Calu3 (cell line): ENCODE measurements around the gene NDE1. TPM values are rescaled to one million over a fixed set of nuclear protein-coding genes. Genes with fewer than 3 reads are reported as not detected.
"Not testable (repeated sequence)": the region's sequence is repeated elsewhere in the genome, so short reads cannot be mapped to it uniquely, and the experiment has no call there.

Experiments
- BruUV-seq: library from RNA; stranded (reverse); fragments of 400-500 nt; replicated peaks from 2 replicates; lab custom pipeline; 2021; lab: Mats Ljungman, UMichigan
- CTCF ChIA-PET: fragments of 300-600 bp; sonication (Branson Sonifier 250); formaldehyde crosslinking; loops from one replicate; lab custom pipeline; 2022; ENCODE audit warnings: antibody characterized with exemption; lab: Charles Lee
- DNase-seq: peaks from one replicate; pipeline ENCODE4 v3.0.0; 2022
- H3K27ac Mint-ChIP-seq: one replicate; pipeline ENCODE4 v1.8.0; 2022; ENCODE audit warnings: mixed read lengths; ENCODE audit not compliant: unreplicated experiment
- H3K27me3 Mint-ChIP-seq: one replicate; pipeline ENCODE4 v1.8.0; 2022; ENCODE audit warnings: mixed read lengths; ENCODE audit not compliant: unreplicated experiment
- H3K36me3 Mint-ChIP-seq: one replicate; pipeline ENCODE4 v1.8.0; 2022; ENCODE audit warnings: mild to moderate bottlenecking, moderate library complexity, mixed read lengths; ENCODE audit not compliant: insufficient read depth, unreplicated experiment
- H3K4me1 Mint-ChIP-seq: one replicate; pipeline ENCODE4 v1.8.0; 2022; ENCODE audit warnings: mild to moderate bottlenecking, low read depth, mixed read lengths; ENCODE audit not compliant: unreplicated experiment
- H3K4me3 Mint-ChIP-seq: one replicate; pipeline ENCODE4 v1.8.0; 2022; ENCODE audit warnings: mild to moderate bottlenecking, low read depth, moderate library complexity, mixed read lengths; ENCODE audit not compliant: unreplicated experiment
- H3K9me3 Mint-ChIP-seq: one replicate; pipeline ENCODE4 v1.8.0; 2022; ENCODE audit warnings: low read depth, mixed read lengths; ENCODE audit not compliant: unreplicated experiment
- intact Hi-C: fragments of 100-400 bp; cut with micrococcal nuclease; formaldehyde crosslinking; loops from one replicate; pipeline ENCODE4 v1.10.0; 2022; ENCODE audit not compliant: unreplicated experiment
- total RNA-seq: library from RNA; stranded (reverse); gene quantifications from 2 replicates; pipeline ENCODE4 v1.2.3, GENCODE V29; 2022
- TF ChIP-seq, protein P1 (sequence below): fragments of 200-600 bp; IDR thresholded peaks from one replicate; pipeline ENCODE4 v1.8.0; 2022; ENCODE audit warnings: antibody characterized with exemption; ENCODE audit not compliant: unreplicated experiment

NDE1 gene
- total RNA-seq, 1 experiment from 2014 or later = 71.1 TPM

DNA sequence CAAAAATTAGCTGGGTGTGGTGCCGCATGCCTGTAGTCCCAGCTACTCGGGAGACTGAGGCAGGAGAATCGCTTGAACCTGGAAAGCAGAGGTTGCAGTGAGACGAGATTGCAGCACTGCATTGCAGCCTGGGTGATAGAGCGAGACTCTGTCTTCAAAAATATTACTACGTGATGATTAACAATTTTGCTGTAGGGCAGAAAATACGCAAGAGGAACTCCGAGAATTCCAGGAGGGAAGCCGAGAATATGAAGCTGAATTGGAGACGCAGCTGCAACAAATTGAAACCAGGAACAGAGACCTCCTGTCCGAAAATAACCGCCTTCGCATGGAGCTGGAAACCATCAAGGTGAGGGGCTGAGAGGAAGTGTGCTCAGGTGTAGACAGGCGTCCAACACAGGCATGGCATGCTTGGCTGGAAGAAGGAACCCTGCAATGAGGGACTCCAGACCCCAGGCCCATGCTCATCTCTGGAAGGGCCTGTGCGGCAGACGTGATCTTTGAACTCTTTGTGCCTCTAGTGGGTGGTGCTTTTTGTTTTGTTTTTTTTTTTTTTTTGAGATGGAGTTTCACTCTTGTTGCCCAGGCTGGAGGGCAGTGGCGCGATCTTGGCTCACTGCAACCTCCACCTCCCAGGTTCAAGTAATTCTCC is 17.2 kb downstream of the NDE1 start:
- no TSS peak for BruUV-seq
- no peaks in the 10 kb centered on the region for H3K27me3 Mint-ChIP-seq
- no peaks in the 10 kb centered on the region for H3K4me1 Mint-ChIP-seq
- CTCF ChIA-PET = interaction anchor here (0.5 to 0.6 kb wide), 2 partner anchors 68 to 262 kb away, joined by 3 to 4 read pairs; no protein-coding TSS in a partner anchor
- intact Hi-C loops = no loop called here
- no peak overlapping the region for H3K4me3 Mint-ChIP-seq
- H3K27ac Mint-ChIP-seq = no peak overlapping the region
- TF ChIP-seq, protein P1, sequence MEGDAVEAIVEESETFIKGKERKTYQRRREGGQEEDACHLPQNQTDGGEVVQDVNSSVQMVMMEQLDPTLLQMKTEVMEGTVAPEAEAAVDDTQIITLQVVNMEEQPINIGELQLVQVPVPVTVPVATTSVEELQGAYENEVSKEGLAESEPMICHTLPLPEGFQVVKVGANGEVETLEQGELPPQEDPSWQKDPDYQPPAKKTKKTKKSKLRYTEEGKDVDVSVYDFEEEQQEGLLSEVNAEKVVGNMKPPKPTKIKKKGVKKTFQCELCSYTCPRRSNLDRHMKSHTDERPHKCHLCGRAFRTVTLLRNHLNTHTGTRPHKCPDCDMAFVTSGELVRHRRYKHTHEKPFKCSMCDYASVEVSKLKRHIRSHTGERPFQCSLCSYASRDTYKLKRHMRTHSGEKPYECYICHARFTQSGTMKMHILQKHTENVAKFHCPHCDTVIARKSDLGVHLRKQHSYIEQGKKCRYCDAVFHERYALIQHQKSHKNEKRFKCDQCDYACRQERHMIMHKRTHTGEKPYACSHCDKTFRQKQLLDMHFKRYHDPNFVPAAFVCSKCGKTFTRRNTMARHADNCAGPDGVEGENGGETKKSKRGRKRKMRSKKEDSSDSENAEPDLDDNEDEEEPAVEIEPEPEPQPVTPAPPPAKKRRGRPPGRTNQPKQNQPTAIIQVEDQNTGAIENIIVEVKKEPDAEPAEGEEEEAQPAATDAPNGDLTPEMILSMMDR = no peak
- peaks cover 48% of the 10 kb centered on the region for H3K36me3 Mint-ChIP-seq
- H3K9me3 Mint-ChIP-seq = no peaks in the 10 kb centered on the region
- DNase-seq = no peak

DNA sequence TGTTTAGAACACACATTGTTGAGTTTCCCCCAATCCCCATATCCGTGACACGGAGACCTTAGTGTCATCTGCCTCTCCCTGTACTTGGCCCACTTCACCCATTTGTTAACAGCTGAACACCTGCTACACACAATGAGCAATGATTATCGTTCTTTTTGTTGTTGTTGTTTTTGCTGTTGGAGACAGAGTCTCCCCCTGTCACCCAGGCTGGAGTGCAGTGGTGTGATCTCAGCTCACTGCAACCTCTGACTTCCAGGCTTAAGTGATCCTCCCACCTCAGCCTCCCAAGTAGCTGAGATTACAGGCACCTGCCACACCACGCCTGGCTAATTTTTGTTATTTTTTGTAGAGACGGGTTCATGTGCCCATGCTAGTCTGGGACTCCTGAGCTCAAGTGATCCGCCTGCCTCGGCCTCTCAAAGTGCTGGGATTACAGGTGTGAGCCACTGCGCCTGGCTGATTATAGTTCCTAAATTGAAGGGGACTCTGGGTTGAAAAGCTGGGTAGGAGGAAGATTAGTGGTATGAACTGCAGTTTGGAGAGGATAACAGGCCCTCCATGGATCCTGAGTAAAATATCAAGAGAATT is 21.6 kb downstream of the NDE1 start:
- CTCF ChIA-PET = interaction anchor here (0.5 kb wide), 1 partner anchor 499 kb away, joined by 6 read pairs; no protein-coding TSS in a partner anchor
- intact Hi-C loops = no loop called here
- no peaks in the 10 kb centered on the region for H3K4me1 Mint-ChIP-seq
- DNase-seq = no peak
- TF ChIP-seq, protein P1 = no peak
- no peaks in the 10 kb centered on the region for H3K27me3 Mint-ChIP-seq
- no TSS peak for BruUV-seq
- H3K36me3 Mint-ChIP-seq = peaks cover 30% of the 10 kb centered on the region
- H3K4me3 Mint-ChIP-seq = no peak overlapping the region
- H3K9me3 Mint-ChIP-seq = no peaks in the 10 kb centered on the region
- no peak overlapping the region for H3K27ac Mint-ChIP-seq

DNA sequence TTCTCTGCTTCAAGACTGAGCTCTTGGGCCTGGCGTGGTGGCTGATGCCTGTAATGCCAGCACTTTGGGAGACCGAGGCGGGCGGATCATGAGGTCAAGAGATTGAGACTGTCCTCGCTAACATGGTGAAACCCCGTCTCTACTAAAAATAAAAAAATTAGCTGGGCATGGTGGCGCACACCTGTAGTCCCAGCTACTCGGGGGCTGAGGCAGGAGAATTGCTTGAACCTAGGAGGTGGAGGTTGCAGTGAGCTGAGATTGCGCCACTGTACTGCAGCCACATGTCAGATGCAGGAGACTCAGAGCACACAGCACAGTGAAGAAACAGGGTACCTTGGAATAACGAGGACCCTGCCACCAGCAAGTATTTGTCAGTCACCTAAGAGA is 22.1 kb downstream of the NDE1 start:
- H3K4me3 Mint-ChIP-seq, intact Hi-C loops, H3K9me3 Mint-ChIP-seq: not testable (repeated sequence)

DNA sequence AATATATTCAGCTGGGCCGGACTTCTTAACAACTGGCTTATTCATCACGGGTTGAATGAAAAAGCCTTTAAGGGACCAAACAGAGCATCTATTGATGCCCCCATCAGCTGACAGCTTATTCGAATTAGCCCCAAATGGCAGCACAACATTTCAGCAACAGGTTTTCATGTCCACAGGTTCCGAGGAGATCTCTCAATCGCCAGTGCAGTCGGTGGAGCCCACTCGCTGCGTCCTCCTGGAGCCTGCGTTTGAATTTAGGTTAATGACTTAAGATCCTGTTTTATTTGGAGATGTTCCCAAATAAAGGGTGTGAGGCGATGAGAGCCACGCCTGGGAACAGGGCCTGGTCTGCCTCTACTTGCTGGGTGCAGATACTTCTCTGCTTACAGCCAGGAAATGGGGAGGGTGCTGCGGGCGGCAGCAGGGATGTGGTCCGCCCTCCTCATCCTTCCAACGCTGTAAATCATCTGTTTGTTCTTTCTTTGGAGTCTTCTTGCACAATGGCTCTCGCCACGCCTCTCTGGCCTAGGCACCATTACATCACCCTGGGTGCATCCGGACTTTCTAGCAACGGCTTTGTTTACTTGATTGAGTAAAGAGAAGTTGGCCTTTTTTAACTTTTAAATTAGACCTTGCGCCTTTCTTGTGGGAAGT is 22.6 kb downstream of the NDE1 start:
- no peak overlapping the region for H3K4me3 Mint-ChIP-seq
- H3K36me3 Mint-ChIP-seq = peaks cover 21% of the 10 kb centered on the region
- BruUV-seq = no TSS peak
- intact Hi-C loops = no loop called here
- H3K27me3 Mint-ChIP-seq = no peaks in the 10 kb centered on the region
- no peak overlapping the region for H3K27ac Mint-ChIP-seq
- DNase-seq = peak; percentile 7
- TF ChIP-seq, protein P1 = no peak
- H3K9me3 Mint-ChIP-seq = no peaks in the 10 kb centered on the region
- CTCF ChIA-PET = no interaction called here
- H3K4me1 Mint-ChIP-seq = no peaks in the 10 kb centered on the region

More for the DNA sequence above, 22.1 kb downstream of the NDE1 start:
- CTCF ChIA-PET, H3K27ac Mint-ChIP-seq, H3K4me1 Mint-ChIP-seq, BruUV-seq, H3K27me3 Mint-ChIP-seq, DNase-seq: not testable (repeated sequence)
- H3K36me3 Mint-ChIP-seq = peaks cover 25% of the 10 kb centered on the region
